ENCODE measurements around the gene RPL37A. TPM values are rescaled to one million over a fixed set of nuclear protein-coding genes. Genes with fewer than 3 reads are reported as not detected.

Gene RPL37A
- total RNA-seq, 2 experiments from 2014 or later = 2,149 to 2,170 TPM

DNA sequence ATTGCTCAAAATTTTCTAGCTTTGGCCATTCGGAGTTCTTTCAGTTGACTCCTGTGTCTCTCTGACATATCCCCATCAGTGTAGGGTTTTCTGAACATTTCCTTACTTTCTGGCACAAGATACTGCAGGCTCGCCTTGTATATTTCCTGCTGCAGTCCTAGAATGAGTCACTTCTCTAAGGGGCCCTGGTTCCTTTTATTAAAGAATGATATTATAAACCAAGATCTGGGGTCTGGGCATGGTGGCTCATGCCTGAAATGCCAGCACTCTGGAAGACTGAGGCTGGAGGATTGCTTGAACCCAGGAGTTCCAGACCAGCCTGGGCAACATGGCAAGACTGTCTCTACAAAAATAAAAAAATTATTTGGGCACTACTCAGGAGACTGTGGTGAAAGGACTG lies 3.0 kb upstream of the RPL37A start:
- peaks cover 40% of the 10 kb centered on the region for H3K4me1 Mint-ChIP-seq
- no peak overlapping the region for H3K4me3 Mint-ChIP-seq
- peaks cover 20% of the 10 kb centered on the region for H3K36me3 Mint-ChIP-seq (ENCODE audit: low read depth)
- H3K27me3 Mint-ChIP-seq = no peaks in the 10 kb centered on the region
- no peak for DNase-seq
- no peaks in the 10 kb centered on the region for H3K9me3 Mint-ChIP-seq
- ChIA-PET CTCF (interaction anchor here (0.5 kb wide), 1 partner anchor 72 kb away, joined by 3 read pairs; no protein-coding TSS in a partner anchor), POLR2A (interaction anchor here (1.1 kb wide), 1 partner anchor 13 kb away, joined by 3 read pairs; no protein-coding TSS in a partner anchor)
- no peak overlapping the region for H3K27ac Mint-ChIP-seq

DNA sequence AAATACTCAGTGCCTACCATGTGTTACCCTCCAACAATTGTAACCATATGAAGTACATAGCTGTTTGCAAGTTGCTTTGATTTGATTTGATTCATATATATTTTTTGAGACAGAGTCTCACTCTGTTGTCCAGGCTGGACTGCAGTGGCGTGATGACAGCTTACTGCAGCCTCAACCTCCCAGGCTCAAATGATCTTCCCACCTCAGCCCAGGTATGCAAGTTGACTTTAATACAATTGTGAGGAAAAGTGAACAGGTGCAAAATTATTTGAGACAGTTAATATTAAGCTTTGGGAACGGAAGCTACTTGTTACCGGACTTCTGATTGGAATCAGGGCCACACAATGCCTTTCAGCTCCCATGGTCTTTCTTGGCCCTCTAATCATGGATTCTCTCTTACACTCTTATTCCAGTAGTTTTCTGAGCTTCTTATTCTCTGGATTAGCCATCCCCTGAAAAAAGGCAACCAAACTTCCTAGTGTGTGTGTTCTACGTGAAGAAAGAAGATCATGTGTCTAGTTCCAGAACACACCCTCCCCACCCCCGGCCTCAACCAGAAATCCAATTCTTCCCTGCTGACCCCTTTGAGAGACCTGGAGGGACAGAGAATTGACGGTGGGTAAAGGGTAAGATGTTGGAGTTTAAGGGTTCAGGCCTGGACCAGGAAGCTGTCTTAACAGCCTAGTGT lies 1.1 kb upstream of the RPL37A start:
- H3K36me3 Mint-ChIP-seq (ENCODE audit: low read depth) = peaks cover 34% of the 10 kb centered on the region
- H3K4me1 Mint-ChIP-seq = peaks cover 54% of the 10 kb centered on the region

DNA sequence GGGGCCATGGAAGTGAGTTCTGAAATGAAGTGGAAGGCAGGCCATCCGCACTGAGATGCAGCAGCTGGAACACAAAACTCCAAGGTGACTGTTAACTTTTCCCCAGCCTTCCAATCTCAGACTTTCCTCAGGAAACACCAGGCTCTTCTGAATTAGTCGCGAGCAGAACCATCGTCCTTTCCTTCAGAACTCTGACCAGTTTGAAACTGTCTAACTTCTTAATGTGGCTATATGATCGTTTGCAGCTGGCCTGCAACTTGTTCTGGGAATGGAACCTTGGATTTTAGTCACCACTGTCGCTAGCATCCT lies 620 bp upstream of the RPL37A start:
- Mint-ChIP-seq H3K27me3 (no peaks in the 10 kb centered on the region), H3K36me3 (ENCODE audit: low read depth) (peaks cover 39% of the 10 kb centered on the region), H3K9me3 (no peaks in the 10 kb centered on the region), H3K4me1 (peaks cover 59% of the 10 kb centered on the region), H3K4me3 (peak overlapping the region; percentile 91), H3K27ac (peak overlapping the region; percentile 87)
- ChIA-PET POLR2A (interaction anchor here (1.0 to 2.1 kb wide), 11 partner anchors 10 to 388 kb away, joined by 3 to 11 read pairs (median 4); no protein-coding TSS in a partner anchor), CTCF (interaction anchor here (1.3 to 2.0 kb wide), 2 partner anchors 18 to 86 kb away, joined by 7 to 9 read pairs; partner anchors contain the start of gene SMARCAL1)
- DNase-seq = no peak

More for the DNA sequence above, 1.1 kb upstream of the RPL37A start:
- H3K4me3 Mint-ChIP-seq = peak overlapping the region; percentile 91
- no peaks in the 10 kb centered on the region for H3K9me3 Mint-ChIP-seq
- ChIA-PET POLR2A (interaction anchor here (1.1 to 2.1 kb wide), 8 partner anchors 9 to 274 kb away, joined by 3 to 11 read pairs (median 4); no protein-coding TSS in a partner anchor), CTCF (interaction anchor here (2.0 kb wide), 1 partner anchor 86 kb away, joined by 7 read pairs; the partner anchor contains the start of gene SMARCAL1)
- DNase-seq = no peak
- no peaks in the 10 kb centered on the region for H3K27me3 Mint-ChIP-seq
- peak overlapping the region; percentile 87 for H3K27ac Mint-ChIP-seq

DNA sequence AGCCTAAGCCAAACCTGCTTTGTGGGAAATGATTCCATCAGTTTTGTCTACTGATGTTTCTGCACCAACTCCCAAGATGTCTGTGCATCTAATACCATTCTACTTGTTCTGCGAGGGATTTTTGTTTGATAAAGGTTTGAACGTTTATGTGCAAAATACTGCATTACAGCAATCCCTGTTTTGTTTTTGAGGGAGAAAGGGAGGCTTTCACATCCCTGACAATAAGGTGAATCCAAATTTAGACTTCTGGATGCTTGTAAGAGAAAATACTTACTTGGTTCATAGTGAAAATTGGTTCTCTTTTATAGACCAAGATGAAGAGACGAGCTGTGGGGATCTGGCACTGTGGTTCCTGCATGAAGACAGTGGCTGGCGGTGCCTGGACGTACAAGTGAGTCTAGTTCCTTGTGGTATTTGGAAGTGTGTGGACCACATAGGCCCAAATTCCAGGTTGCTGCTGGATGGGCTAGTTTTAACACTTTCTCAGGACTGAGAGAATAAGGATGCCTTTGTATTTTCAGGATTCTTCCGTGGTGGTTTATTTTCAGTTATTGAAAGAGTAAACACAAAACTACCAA lies 1.1 kb downstream of the RPL37A start:
- H3K4me1 Mint-ChIP-seq = peaks cover 71% of the 10 kb centered on the region
- POLR2A ChIA-PET = no interaction called here

DNA sequence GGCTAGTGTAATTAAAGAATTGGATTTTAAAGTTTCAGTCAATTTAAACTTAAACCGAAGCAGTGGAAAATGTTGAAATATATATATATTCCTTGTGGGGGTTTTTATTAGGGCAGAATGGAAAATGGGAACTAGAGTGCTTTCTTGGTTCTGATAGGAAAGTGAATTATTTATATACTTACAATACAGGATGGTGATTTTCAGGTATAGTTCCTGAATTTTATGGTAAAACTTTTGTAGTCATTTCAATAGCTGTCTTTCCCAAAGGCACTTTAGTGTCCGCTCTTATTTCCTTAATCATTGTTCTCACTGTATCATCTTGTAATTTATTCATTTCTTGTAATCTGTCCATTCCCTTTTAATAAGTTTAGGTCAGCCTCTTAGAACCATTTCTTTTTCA lies 1.9 kb downstream of the RPL37A start:
- no peaks in the 10 kb centered on the region for H3K9me3 Mint-ChIP-seq
- no peaks in the 10 kb centered on the region for H3K27me3 Mint-ChIP-seq
- ChIA-PET CTCF (no interaction called here), POLR2A (no interaction called here)
- peak overlapping the region; percentile 91 for H3K4me3 Mint-ChIP-seq
- H3K27ac Mint-ChIP-seq = peak overlapping the region; percentile 87
- peaks cover 59% of the 10 kb centered on the region for H3K36me3 Mint-ChIP-seq (ENCODE audit: low read depth)
- no peak for DNase-seq
- peaks cover 73% of the 10 kb centered on the region for H3K4me1 Mint-ChIP-seq

More for the DNA sequence above, 1.1 kb downstream of the RPL37A start:
- peak overlapping the region; percentile 91 for H3K4me3 Mint-ChIP-seq
- H3K27ac Mint-ChIP-seq = peak overlapping the region; percentile 87
- DNase-seq = no peak
- CTCF ChIA-PET = no interaction called here
- H3K27me3 Mint-ChIP-seq = no peaks in the 10 kb centered on the region
- H3K9me3 Mint-ChIP-seq = no peaks in the 10 kb centered on the region
- H3K36me3 Mint-ChIP-seq (ENCODE audit: low read depth) = peaks cover 52% of the 10 kb centered on the region

DNA sequence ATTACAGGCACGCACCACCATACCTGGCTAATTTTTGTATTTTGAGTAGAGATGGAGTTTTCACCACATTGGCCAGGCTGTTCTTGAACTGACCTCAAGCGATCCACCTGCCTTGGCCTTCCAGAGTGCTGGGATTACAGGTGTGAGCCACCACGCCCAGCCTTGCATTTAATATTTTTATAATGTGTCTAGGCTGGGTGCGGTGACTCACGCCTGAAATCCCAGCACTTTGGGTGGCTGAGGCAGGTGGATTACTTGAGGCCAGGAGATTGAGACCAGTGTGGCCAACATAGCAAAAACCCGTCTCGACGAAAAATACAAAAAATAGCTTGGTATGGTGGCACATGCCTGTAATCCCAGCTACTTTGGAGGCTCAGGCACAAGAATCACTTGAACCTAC lies 3.2 kb downstream of the RPL37A start:
- ChIA-PET CTCF (no interaction called here), POLR2A (no interaction called here)
- peaks cover 61% of the 10 kb centered on the region for H3K4me1 Mint-ChIP-seq
- H3K27me3 Mint-ChIP-seq = no peaks in the 10 kb centered on the region
- no peak for DNase-seq
- H3K4me3 Mint-ChIP-seq = no peak overlapping the region
- peaks cover 68% of the 10 kb centered on the region for H3K36me3 Mint-ChIP-seq (ENCODE audit: low read depth)
- no peak overlapping the region for H3K27ac Mint-ChIP-seq
- H3K9me3 Mint-ChIP-seq = no peaks in the 10 kb centered on the region

DNA sequence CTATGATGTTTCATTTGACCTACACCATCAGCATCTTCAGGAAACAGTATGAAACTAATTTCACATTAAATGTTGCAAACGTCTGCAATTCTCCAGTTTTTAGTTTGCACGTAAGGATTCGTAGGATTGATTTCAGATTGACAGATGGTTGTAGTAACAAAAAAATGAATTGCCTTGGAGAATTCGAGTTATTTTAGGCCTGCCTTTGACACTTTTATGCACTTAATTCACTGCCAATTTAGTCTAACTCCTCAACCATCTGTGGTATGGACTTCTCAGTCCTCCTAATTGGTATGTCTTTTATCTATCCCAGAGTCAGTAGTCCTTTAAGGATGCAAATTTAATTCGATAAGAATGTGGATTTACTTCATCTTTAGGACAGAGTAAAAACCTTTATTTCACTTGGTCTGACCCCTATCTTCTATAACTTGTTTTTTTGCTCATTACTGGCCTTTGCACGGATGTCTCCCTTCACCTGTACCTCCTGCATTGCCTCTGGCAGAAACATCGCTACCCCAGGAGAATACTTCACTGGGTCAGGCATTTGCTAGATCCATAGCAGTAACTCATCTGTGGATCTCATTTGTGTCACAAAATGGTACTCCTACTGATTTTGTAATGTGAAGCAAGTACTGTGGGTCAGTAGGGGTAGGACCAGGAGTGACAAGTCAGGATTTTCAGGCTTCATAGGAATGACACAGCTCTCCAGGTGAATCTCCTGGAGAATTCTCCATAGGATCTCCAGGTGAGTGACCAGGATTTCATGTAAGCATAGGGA lies 3.9 kb downstream of the RPL37A start:
- no peak overlapping the region for H3K4me3 Mint-ChIP-seq
- H3K27ac Mint-ChIP-seq = peak overlapping the region; percentile 8
- H3K9me3 Mint-ChIP-seq = no peaks in the 10 kb centered on the region
- peaks cover 56% of the 10 kb centered on the region for H3K4me1 Mint-ChIP-seq
- ChIA-PET CTCF (no interaction called here), POLR2A (no interaction called here)
- peaks cover 67% of the 10 kb centered on the region for H3K36me3 Mint-ChIP-seq (ENCODE audit: low read depth)
- no peak for DNase-seq
- no peaks in the 10 kb centered on the region for H3K27me3 Mint-ChIP-seq

DNA sequence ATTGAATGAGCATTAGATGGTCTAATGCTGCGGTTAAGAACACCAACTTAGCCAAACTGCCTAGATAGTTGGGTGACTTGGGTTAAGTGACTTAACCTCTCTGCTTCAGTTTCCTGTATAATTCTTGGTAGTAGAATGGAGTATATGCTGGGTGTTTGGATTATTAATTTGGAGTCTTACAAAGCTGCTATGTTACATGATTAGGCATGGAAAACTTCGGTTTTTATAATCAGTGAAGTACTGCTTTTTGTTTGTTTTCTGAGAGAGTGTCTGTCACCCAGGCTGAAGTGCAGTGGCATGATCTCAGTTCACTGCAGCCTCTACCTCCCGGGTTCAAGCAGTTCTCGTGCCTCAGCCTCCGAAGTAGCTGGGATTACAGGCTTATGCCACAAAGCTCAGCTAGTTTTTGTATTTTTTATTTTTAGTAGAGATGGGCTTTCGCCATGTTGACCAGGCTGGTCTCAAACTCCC lies 4.5 kb downstream of the RPL37A start:
- Mint-ChIP-seq H3K4me3 (no peak overlapping the region), H3K27me3 (no peaks in the 10 kb centered on the region), H3K36me3 (ENCODE audit: low read depth) (peaks cover 69% of the 10 kb centered on the region), H3K9me3 (no peaks in the 10 kb centered on the region), H3K4me1 (peaks cover 50% of the 10 kb centered on the region), H3K27ac (peak overlapping the region; percentile 8)
- POLR2A ChIA-PET = interaction anchor here (0.8 kb wide), 1 partner anchor 163 kb away, joined by 3 read pairs; no protein-coding TSS in a partner anchor
- CTCF ChIA-PET = no interaction called here
- no peak for DNase-seq

DNA sequence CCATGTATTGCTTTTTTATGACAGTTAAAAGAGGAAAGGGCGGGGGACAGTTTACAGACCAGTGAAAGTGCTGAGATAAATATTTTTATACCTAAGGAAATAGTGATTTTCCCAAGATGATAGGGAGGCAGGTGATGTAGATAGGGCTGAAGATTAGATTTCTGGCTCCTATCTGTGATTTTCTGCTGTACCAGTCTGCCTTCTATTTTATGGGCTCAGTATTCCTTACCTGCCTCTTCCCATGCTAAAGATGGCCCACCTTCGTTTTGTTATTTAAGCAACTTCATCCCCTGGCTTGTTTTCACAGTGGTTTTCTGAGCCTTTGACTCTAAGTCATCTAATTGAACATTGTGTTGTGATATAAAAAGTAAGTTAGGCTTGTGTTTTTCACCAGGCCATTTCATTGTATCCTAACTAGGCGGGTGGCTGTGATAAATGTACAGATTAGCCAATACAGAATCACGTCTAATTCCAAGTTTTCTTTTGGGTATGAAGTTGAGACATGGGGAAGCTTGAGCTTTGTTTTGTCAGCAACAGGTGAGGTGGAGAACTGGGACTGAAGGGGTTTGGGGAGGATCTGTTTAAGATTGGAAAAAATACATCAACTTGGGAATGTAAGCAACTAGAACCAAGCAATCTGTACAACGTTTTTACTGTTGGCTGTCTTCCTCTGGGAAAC lies 5.2 kb downstream of the RPL37A start:
- H3K36me3 Mint-ChIP-seq (ENCODE audit: low read depth) = peaks cover 70% of the 10 kb centered on the region
- no peaks in the 10 kb centered on the region for H3K9me3 Mint-ChIP-seq
- H3K4me3 Mint-ChIP-seq = no peak overlapping the region
- ChIA-PET CTCF (no interaction called here), POLR2A (interaction anchor here (0.8 to 0.9 kb wide), 2 partner anchors 162 to 423 kb away, joined by 3 read pairs; no protein-coding TSS in a partner anchor)
- no peak overlapping the region for H3K27ac Mint-ChIP-seq
- H3K27me3 Mint-ChIP-seq = no peaks in the 10 kb centered on the region
- peaks cover 49% of the 10 kb centered on the region for H3K4me1 Mint-ChIP-seq
- DNase-seq = no peak

DNA sequence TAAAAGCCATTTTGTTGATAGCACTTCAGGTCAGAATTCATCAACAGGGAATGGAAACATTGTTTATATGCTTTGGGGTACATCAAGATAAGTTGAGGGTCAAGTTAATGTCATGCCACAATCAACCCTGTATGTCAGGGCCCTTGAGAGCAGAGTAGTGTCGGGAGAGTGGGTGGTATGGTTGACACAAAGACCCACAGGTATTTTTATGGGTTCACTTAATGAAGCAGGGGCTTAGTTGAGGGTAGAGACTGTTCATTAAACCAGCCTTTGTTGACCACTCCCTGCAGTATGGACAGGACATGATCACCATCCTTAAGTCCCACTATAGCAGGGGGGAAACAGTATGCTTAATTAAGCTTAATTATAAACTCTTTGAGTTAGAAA lies 5.7 kb downstream of the RPL37A start:
- POLR2A ChIA-PET = interaction anchor here (0.9 kb wide), 1 partner anchor 423 kb away, joined by 3 read pairs; no protein-coding TSS in a partner anchor
- peaks cover 49% of the 10 kb centered on the region for H3K4me1 Mint-ChIP-seq

DNA sequence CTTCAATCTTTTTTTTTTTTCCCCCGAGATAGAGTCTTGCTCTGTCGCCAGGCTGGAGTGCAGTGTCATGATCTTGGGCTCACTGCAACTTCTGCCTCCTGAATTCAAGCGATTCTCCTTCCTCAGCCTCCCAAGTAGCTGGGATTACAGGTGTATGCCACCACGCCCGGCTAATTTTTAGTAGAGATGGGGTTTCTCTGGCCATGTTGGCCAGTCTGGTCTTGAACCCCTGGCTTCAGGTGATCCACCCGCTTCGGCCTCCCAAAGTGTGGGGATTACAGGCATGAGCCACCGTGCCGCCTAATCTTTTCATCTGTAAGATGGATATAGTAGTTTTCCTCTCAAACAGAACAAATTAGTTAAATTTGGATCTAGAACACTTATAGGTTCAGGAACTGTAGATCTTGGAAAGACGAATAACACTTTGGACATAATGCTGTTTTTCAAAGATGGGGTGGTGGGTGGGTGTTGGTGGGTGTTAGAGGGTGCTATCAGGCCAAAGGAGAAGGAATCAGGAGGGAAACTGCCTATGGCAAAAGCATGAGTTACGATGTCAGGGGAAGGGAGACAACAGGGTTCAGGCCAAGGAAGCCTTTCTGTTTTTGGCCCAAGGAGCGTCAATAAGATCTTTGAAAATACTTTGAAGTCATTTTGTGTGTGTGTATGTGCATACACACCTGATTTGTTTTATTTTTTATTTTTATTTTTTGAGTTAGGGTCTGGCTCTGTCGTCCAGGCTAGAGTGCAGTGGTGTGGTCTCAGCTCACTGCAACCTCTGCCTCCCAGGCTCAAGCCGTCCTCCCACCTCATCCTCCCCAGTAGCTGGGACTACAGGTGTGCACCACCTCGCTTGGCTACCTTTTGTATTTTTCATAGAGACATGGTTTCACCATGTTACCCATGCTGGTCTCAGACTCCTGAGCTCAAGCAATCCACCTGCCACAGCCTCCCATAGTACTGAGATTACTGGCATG lies 6.8 kb downstream of the RPL37A start:
- ChIA-PET POLR2A (interaction anchor here (1.0 to 1.5 kb wide), 2 partner anchors 9 to 92 kb away, joined by 4 read pairs; no protein-coding TSS in a partner anchor), CTCF (interaction anchor here (0.5 to 1.8 kb wide), 2 partner anchors 10 to 14 kb away, joined by 3 to 6 read pairs; no protein-coding TSS in a partner anchor)
- H3K27me3 Mint-ChIP-seq = no peaks in the 10 kb centered on the region

More for the DNA sequence above, 5.7 kb downstream of the RPL37A start:
- no peak for DNase-seq
- H3K27me3 Mint-ChIP-seq = no peaks in the 10 kb centered on the region
- no peaks in the 10 kb centered on the region for H3K9me3 Mint-ChIP-seq
- CTCF ChIA-PET = no interaction called here
- H3K27ac Mint-ChIP-seq = no peak overlapping the region
- no peak overlapping the region for H3K4me3 Mint-ChIP-seq
- peaks cover 68% of the 10 kb centered on the region for H3K36me3 Mint-ChIP-seq (ENCODE audit: low read depth)

More for the DNA sequence above, 6.8 kb downstream of the RPL37A start:
- Mint-ChIP-seq H3K36me3 (ENCODE audit: low read depth) (peaks cover 58% of the 10 kb centered on the region), H3K9me3 (no peaks in the 10 kb centered on the region), H3K4me3 (no peak overlapping the region), H3K27ac (no peak overlapping the region), H3K4me1 (peaks cover 40% of the 10 kb centered on the region)
- DNase-seq = no peak

Measured in activated CD4-positive, alpha-beta memory T cell treated with anti-CD3 and anti-CD28 coated beads, Interleukin-2, amount 10 ng/mL, durations not matched to agents 7 days and 5 days (primary cell).